SK-N-SH (cell line): ENCODE data around the gene SLC2A8.

Source experiments
- CHD2 ChIP-seq: fragments of 150-350 bp; IDR thresholded peaks from 2 replicates; pipeline ENCODE4 v1.6.1; 2018; ENCODE audit warnings: low read length; ENCODE audit not compliant: partially characterized antibody
- EP300 ChIP-seq, 2 experiments: IDR thresholded peaks; 2 replicates each; pipeline versions ENCODE4 v1.4.0 to v1.6.1; 2012; ENCODE audit warnings: borderline replicate concordance in 1 of 2, low read depth in 1 of 2, low read length in 1 of 2
- EZH2phosphoT487 ChIP-seq: fragments of 200-600 bp; sonication (generic); IDR thresholded peaks from 2 replicates; pipeline ENCODE4 v1.6.1; 2017; ENCODE audit warnings: low read depth, mixed run types, mild to moderate bottlenecking, antibody characterized with exemption, moderate library complexity, borderline replicate concordance
- MXI1 ChIP-seq: IDR thresholded peaks from 2 replicates; pipeline ENCODE4 v1.6.1; 2012; ENCODE audit warnings: mild to moderate bottlenecking, low read depth, low read length, improper control_type of control experiment
- RAD21 ChIP-seq: IDR thresholded peaks from 2 replicates; pipeline ENCODE4 v1.6.1; 2012; ENCODE audit warnings: mild to moderate bottlenecking, low read length
- RCOR1 ChIP-seq: fragments of 150-350 bp; IDR thresholded peaks from 2 replicates; pipeline ENCODE4 v1.6.1; 2017; ENCODE audit warnings: antibody characterized with exemption, low read length
- RFX5 ChIP-seq: IDR thresholded peaks from 2 replicates; pipeline ENCODE4 v1.6.1; 2012; ENCODE audit warnings: mild to moderate bottlenecking, improper control_type of control experiment, low read length
- SMC3 ChIP-seq: IDR thresholded peaks from 2 replicates; pipeline ENCODE4 v1.6.1; 2012; ENCODE audit warnings: low read depth, low read length, improper control_type of control experiment
- TAF1 ChIP-seq: IDR thresholded peaks from 2 replicates; pipeline ENCODE4 v1.6.1; 2012; ENCODE audit warnings: low read depth, mild to moderate bottlenecking, low read length, moderate library complexity, borderline replicate concordance
- TEAD4 ChIP-seq: IDR thresholded peaks from 2 replicates; pipeline ENCODE4 v1.4.0; 2012; ENCODE audit warnings: mild to moderate bottlenecking, borderline replicate concordance; ENCODE audit not compliant: insufficient read depth
- USF1 ChIP-seq: IDR thresholded peaks from 2 replicates; pipeline ENCODE4 v1.4.0; 2012; ENCODE audit warnings: low read depth, borderline replicate concordance
- TF ChIP-seq, protein P1 (sequence below): fragments of 200-600 bp; sonication (generic); IDR thresholded peaks from 2 replicates; pipeline ENCODE4 v1.6.1; 2017; ENCODE audit warnings: antibody characterized with exemption, mild to moderate bottlenecking, moderate library complexity

GRCh38 chr9:127444921-127445850 is 48.2 kb downstream of the SLC2A8 start:
- no peak for TF ChIP-seq RAD21
- no peak for TF ChIP-seq CHD2
- no peak for TF ChIP-seq SMC3
- TF ChIP-seq USF1 = no peak
- TF ChIP-seq, protein P1, sequence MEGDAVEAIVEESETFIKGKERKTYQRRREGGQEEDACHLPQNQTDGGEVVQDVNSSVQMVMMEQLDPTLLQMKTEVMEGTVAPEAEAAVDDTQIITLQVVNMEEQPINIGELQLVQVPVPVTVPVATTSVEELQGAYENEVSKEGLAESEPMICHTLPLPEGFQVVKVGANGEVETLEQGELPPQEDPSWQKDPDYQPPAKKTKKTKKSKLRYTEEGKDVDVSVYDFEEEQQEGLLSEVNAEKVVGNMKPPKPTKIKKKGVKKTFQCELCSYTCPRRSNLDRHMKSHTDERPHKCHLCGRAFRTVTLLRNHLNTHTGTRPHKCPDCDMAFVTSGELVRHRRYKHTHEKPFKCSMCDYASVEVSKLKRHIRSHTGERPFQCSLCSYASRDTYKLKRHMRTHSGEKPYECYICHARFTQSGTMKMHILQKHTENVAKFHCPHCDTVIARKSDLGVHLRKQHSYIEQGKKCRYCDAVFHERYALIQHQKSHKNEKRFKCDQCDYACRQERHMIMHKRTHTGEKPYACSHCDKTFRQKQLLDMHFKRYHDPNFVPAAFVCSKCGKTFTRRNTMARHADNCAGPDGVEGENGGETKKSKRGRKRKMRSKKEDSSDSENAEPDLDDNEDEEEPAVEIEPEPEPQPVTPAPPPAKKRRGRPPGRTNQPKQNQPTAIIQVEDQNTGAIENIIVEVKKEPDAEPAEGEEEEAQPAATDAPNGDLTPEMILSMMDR = no peak
- TF ChIP-seq EZH2phosphoT487 = no peak
- TF ChIP-seq TAF1 = no peak
- no peak for TF ChIP-seq RFX5
- TF ChIP-seq MXI1 = no peak
- TF ChIP-seq RCOR1 = no peak
- TF ChIP-seq TEAD4 = no peak
- no peak for TF ChIP-seq EP300 (IDR thresholded peaks at IDR 0.05; ENCODE audit: borderline replicate concordance in 1 of 2, low read depth in 1 of 2, low read length in 1 of 2)
